SIG-M5 treated with dmso at 0.1 percent for 504 hours (cell line): Measurements from ENCODE around the gene FRMD3.
A peak's percentile ranks its signal among the peaks of the same experiment; 100 is the strongest.

Experiments used
- DNase-seq: peaks from one replicate; lab custom pipeline; 2025; ENCODE audit not compliant: unreplicated experiment; lab: John Stamatoyannopoulos, UW

FRMD3 gene

DNA sequence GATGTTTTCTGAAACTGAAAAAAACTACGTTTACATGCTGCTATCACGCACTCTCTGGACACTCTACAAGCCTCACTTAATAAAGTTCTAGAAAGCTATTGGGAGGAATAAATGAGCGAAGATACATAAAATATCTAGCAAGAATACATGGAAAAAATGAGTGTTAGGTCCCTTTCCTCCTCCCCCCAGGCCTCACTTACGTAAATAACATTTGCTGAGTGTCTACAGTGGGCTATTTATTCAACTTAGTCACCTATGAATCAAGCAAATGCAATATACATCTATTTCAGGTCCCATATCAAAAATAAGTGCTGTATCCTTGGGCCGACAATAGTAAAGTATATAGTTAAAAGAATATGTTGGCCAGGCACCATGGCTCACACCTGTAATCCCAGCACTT is 62.5 kb downstream of the FRMD3 start:
- no peak for DNase-seq

DNA sequence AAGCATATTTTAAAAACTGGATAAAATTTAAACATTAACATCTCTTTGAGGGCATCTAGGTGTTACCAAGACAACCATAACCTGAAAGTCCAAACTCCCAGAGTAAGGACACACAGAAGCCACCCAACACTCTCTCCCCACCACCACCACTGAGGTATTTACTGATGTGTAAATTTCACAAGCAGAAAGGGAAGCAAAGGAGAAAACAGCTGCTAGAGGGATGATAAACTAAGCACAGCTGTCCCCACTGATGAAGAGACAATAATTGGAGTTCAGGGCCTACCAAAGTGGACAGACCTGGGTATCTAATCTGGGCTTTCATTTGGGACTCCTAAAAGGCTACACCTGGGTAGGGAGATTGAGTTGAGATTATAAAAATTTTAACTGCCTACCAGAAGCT is 63.6 kb downstream of the FRMD3 start:
- DNase-seq, result no peak

DNA sequence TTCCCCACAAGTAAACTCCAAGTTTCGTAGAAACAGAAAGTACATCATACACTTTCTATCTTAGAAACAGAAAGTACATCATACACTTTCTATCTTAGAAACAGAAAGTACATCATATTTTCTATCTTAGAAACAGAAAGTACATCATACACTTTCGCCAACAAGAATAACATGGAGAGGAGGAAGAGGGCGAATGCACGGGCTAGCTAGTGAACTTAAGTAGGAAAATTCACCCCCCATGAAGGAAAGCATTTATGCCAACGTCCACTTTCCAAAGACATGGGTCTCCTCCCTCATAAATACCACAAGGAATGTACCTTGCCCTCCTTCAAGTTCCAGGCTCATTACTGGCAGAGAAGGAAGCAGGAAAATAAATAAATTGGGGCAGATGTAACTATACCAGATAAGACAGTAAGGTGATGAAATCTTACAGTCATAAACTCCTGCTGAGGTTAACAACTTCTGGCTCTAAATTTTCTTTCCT is 64.7 kb downstream of the FRMD3 start:
- DNase-seq, result no peak

DNA sequence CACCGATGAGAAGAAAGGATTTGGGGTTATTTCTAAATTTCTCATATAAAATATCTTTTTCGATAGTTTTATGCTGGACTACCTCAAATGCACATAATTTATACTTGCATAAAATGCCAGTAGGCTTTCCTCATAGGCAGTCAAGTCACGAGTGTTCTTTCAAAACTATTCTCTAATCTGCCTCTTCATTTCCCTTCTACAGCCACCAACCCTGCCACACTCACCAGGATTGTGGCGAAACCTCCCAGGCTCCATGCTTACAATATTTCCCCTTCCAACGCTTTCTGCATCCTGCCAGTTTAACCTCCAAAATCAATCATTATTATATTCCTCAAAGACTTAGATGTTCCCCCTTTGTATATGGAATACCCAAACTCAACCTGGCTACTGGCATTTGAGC is 65.4 kb downstream of the FRMD3 start:
- peak; percentile 52 for DNase-seq

DNA sequence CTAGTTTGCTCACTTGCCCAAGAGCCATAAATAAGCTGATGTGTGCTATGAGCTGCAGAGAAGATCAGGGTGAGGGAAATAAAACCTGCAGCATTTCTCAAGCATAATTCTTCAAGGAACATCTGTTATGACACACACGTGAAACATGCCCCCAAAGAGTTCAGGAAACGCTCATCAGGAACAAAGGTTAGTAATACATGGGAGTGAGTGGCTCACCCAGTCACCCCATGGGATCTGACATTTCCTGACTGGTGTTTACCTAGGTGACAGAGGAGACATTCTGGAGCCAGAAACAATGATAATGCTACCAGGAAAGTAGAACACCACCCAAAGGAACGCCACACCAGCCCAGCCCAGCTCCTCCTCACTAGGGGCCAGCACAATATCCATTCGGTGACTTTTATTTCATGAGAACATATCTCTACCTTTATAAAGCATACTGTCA is 66.0 kb downstream of the FRMD3 start:
- DNase-seq, result no peak

DNA sequence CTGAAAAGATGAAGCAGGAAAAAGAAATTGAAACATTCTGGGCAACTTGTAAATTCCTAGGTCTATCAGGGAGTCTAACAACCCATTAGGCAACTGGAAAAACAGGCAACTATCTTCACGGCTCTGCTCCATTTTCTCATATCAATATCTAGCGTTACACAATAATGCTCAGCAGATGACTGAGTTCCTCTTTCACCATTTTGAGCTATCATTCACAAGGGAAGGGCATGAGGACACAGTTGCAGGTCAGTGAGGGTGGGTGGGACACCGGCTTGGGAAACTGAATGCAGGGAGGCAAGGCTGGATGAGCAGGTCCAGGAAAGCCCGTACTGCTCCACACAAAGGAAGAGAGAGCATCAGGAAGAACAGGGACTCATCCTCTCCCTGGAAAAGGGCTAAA is 67.0 kb downstream of the FRMD3 start:
- DNase-seq, result peak; percentile 91

DNA sequence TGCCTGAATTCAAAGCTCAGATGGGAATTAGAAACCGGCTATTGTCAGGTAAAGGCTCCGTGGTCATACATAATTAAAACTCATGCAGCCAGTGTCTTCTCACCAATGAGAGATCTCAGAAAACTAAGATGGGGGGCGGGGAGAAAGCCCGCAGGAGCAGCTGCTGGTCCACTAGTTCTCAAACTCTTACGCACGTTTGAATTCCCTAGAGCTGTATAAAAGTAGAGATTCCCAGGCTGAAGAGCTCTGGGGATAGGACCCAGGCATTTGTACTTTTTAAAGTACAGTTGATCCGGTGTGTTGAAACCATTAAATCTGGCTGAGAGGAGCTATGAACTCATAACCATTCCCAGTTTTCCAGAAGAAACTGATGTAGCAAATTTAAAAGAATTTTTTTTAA is 68.5 kb downstream of the FRMD3 start:
- DNase-seq, result no peak

DNA sequence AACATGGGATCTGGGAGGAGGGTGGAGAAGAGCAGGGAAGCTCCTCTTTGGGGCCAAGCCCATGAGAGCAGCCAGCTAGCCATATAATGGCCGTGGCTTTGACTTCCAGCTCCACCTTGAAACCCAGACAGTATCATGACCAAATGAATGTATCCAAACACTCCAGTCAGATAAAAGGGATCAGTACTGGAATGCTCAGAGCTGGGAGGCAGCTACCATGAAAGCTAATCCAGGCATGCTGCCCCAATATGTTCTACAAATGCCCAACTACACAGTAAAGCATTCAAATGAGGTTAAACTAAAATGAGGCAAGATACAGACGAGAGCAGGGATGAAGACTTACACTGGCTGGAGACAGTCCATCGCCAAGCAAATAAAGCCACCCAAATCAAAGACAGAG is 69.4 kb downstream of the FRMD3 start:
- no peak for DNase-seq

DNA sequence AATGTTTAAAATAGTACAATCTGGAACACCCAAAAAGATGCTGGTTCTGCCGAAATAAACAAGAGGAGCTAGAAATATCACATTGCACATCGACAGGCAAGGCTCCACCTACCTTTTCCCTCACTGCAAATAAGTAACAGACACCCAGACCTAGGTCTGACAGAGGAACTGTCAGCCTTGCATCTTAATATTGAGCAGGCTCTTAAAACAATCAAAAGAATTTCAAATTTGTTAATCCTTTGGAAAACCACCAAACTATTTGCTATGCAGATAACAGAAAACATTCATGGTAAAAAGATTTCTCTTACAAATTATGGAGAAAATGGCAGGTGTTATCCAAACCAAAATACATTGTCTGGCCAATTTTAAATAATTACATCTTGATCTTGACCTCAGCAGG is 71.3 kb downstream of the FRMD3 start:
- DNase-seq, result no peak

DNA sequence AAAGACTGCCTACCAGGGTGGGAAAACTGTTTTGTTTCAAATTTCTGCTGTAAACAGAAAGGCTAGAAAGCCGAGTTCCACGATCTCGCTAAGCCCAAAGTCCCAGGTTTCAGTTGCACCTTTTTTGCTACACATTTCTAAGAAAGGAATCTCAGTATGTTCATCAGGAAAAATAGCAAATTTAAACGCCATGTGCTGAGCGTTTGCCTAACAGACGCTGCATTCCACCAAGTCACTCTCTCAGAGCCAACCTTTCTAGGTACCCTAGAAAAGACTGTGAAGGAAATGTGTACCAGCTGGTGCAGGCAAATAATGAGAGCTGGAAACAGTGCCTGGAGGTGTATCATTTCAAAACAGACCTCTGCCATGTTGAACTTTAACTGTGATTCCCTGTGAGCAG is 71.8 kb downstream of the FRMD3 start:
- DNase-seq, result no peak

DNA sequence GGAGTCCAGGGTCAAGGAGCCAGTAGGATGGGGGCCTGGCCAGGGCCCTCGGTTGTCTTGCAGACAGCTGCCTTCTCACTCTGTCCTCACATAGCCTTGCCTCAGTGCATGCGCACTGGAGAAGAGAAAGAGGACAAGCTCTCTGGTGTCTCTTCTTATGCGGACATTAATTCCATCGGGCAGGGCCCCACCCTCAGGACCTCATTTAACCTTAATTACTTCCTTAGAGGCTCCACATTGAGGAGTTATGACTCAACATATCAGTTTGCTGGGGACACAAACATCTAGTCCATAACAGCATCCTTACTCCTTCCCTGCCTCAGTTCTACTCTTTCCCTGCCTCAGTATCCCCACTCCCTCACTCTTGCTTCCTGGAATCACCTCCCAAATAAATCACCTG is 78.4 kb downstream of the FRMD3 start:
- no peak for DNase-seq

DNA sequence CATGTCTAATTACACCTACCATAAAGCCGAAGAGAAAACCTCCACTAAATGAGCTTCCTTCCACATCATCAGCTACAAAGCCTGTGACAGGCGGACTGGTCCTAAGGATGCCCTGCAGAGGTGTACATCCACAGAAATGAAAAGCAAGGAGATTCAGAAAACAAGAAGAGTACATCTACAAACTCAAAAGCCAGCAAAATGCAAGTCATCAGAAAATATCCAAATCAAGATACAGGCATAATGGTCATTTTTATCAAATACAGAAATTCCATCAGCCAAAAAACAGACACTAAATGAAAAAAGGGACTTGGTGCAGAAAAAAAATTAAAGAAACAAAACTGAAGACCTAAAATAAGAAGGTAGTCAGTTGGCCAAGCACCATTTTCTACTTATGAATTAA is 79.7 kb downstream of the FRMD3 start:
- no peak for DNase-seq

DNA sequence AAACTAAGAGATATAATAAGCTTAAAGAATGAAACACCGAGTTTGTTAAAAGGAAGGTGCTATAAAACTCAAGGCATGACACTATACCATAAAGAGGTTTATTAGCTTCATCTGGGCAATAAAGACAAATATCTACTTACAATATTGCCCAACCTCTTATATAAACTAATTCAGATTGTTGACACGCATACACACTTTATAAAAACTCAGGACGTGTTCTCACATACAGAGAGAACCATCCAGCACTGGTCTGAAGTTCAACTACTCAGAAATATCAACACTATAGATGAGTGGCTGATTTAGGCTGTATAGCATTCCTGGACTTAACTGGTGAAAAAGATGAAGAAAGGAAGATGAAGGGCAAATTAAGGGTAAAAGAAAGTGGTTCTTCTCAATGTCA is 81.2 kb downstream of the FRMD3 start:
- DNase-seq, result no peak

DNA sequence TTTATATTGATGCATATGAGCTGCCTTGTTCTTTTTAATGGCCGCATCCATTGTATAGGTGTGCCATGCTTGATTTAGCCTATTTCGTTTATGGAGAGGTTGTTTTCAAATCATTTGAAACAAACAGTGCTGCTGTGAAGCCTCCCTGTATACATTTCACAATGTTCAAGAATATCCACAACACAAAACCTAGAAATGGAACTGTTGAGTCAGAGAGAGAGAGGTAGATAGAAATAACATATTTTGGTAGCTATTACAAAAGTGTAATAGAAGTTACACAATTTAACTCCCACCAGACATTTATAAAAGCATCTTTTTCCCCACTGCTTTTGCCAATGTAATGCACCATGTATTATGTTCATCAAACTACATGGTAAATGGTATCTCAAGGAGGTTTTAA is 82.0 kb downstream of the FRMD3 start:
- DNase-seq, result no peak

DNA sequence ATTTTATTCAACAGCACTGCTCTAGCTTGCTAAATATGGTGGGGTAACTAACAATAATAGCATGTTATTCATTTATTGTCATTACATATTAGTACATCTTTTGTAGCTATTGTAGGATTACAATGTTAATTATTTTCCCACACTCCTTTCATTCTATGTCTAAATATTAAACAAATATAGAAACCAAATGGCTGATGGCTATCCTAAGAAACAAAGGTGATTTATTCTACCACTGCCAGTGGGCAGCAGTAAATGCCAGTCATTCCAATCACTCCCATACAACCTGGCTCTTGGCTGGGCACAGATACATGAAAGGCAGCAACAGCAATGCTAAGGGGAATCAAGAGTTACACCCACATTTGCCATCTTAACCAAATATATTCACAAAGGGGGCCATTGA is 84.1 kb downstream of the FRMD3 start:
- no peak for DNase-seq

DNA sequence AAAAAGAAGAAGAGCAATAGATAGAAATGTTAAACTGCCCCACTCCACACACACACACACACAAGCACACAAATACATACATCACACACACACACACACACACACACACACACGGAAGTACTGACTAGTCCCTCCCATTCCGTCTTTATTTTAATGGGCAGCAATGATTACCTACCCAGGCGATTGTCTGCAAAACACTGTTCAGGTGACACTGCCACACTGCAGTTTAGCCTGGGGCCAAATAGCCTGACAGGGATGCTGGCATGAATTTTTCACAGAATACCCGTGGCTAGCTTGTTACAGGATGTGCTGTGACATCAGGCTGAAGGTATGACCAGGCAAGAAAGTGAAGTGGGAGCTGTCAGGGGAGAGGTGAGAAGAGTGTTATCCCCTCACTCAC is 86.9 kb downstream of the FRMD3 start:
- DNase-seq, result peak; percentile 20

DNA sequence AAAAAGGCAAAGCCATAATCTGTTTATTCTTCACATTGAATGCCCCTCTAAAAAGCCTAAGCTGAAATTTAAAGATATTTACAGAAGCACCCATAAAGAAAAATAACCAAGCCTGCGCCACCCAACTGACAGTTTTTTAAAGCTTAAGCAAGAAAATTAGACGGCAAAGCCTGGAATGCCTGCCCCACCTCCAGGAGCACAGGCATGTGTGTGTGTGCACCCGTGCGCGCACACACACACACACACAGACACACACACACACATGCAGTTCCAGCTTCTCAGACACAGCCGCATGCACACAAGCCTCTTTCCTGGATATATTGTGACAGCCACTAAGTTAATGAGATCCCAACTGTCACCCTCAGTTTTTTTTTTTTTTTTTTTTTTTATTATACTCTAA is 88.2 kb downstream of the FRMD3 start:
- DNase-seq, result no peak

DNA sequence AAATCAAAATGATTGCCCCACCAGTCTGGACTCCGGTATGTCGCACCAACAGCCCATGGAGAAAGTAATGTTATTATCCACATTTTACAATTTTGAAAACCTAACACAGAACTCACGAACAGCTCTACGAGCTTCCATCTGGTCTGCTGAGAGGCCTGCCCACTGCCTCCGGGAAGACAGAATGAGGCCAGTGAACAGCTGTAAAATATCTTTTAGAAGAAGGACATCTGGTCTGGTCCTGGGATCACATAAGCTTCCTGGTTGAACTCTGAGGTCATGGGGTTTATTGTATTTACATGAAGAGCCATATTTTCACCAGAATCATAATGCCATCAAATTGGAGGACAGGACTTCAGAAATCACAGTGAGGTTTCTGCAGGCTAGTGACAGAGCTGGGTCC is 89.0 kb downstream of the FRMD3 start:
- no peak for DNase-seq

DNA sequence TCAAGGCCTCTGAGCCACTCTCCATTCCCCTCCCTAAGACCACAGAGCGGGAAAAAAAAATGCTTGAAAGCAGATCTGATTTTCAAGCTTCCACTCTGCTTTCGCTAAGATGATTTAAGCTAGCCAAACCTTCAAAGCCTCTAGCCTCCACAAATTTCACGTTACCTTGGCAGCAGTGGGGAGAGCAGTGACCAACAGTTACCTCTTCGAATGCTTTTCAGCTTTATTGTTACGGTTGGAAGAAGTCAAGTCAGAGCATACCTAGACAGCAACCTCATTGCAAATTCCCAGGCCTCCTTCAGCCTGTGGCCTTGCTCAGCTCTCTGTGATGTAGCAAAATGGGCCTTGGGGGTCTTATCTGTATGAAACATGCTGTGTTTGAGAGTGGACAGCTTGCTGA is 89.6 kb downstream of the FRMD3 start:
- no peak for DNase-seq

DNA sequence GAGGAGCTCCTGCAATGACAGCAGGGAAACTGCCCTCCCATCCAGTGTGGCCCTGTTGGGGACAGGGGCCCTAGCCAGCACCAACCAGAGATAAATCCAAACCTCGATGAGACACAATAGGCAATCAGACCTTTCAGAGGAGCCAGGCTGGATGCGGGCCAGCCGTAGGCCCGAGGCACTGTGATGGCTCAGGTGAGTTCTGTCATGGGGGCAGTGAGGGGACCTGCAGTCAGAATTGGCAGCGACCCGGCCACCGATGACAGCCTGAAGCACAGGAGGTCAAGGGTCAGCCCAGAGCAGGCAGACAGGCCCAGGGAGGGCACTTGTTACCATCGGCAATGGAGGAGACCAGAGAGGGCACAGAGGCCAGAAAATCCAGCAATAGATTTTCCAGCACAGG is 90.8 kb downstream of the FRMD3 start:
- no peak for DNase-seq

DNA sequence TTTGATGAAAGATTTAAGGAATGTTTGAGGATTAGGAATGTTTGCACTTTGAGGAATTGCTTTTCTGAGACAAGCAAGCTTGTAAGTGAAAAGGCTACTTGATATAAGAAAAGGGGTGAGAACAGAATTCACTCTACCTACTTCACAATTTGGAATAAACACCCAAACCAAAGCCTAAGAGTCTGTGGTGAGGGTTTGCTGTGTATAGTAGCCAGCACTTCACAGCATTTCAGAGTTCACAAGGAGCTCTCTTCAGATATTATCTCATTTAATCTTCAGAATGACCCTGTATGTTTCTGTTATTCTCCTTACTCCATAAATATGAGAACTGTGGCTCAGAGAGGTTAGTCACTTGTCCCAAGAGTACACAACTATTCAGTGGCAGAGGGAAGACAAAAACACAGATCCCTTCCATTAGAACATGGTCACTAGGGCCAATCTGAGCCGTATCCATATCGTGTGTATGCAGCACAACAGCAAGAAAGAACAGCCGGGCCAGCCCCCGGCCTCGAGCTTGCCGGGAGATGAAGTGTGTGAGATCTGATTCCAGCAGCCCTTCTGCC is 92.4 kb downstream of the FRMD3 start:
- no peak for DNase-seq

DNA sequence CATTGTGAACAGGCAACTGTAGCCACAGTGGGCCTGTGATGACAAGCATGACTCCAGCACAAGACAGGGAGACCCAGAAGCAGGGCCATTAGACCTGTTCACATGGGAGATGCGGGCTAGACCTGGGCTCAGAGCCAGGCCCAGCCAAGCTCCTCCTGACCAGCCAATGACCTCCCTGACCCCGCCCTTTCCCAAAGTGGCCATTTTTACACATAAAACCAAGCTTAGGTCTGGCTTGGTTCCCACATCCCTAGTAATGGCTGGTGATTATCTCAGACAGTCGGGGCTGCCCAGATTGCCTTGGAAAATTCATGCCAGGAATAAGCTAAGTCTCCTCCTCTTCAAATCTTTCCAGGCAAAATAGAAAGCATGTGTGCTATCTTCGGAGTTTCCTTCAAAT is 94.1 kb downstream of the FRMD3 start:
- DNase-seq, result no peak

DNA sequence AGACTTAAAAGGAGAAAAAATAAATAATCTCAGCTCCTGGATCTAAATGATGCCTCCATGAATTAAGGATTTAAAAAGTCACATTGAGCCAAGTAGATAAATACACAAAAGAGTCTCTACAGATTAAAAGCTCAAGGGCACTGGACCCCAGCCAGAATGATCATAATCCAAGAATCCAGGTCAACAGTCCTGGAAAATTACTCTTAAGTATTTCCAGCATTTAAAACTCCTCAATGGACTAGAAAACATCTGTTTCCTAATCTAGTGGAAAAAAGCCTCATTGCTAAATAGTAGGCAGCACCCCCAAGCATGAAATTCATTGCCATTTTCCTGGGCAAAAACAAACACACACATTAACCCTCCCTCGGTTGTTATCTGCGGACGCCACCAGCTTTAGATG is 96.8 kb downstream of the FRMD3 start:
- DNase-seq, result no peak

DNA sequence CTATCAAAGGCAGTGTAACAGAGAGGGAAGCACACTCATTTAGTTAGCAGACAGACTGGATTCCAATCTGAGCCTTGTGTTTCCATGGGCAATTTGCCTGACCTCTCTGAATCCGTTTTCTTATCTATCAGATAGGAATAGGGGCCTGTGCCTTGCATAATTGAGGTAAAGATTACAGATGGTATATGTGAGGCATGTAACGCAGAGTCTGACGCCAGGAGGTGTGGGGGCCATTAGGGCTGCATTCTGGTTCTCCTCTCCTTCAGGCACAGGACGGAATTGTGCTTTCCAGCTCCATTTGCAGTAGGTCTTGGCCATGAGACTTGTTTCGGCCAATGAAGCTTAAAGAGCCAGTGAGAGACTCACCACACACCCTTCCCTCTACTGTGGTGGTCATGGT is 97.6 kb downstream of the FRMD3 start:
- no peak for DNase-seq
